Calu3 (cell line): ENCODE results near the gene NEK3. TPM values are rescaled to one million over a fixed set of nuclear protein-coding genes. Genes with fewer than 3 reads are reported as not detected.
"Not testable (repeated sequence)": the region's sequence is repeated elsewhere in the genome, so short reads cannot be mapped to it uniquely, and the experiment has no call there.

Experiments used
- BruUV-seq: library from RNA; stranded (reverse); fragments of 400-500 nt; replicated peaks from 2 replicates; lab custom pipeline; 2021; lab: Mats Ljungman, UMichigan
- CTCF ChIA-PET: fragments of 300-600 bp; sonication (Branson Sonifier 250); formaldehyde crosslinking; loops from one replicate; lab custom pipeline; 2022; ENCODE audit warnings: antibody characterized with exemption; lab: Charles Lee
- DNase-seq: peaks from one replicate; pipeline ENCODE4 v3.0.0; 2022
- H3K27ac Mint-ChIP-seq: one replicate; pipeline ENCODE4 v1.8.0; 2022; ENCODE audit warnings: mixed read lengths; ENCODE audit not compliant: unreplicated experiment
- H3K27me3 Mint-ChIP-seq: one replicate; pipeline ENCODE4 v1.8.0; 2022; ENCODE audit warnings: mixed read lengths; ENCODE audit not compliant: unreplicated experiment
- H3K36me3 Mint-ChIP-seq: one replicate; pipeline ENCODE4 v1.8.0; 2022; ENCODE audit warnings: mild to moderate bottlenecking, moderate library complexity, mixed read lengths; ENCODE audit not compliant: insufficient read depth, unreplicated experiment
- H3K4me1 Mint-ChIP-seq: one replicate; pipeline ENCODE4 v1.8.0; 2022; ENCODE audit warnings: mild to moderate bottlenecking, low read depth, mixed read lengths; ENCODE audit not compliant: unreplicated experiment
- H3K4me3 Mint-ChIP-seq: one replicate; pipeline ENCODE4 v1.8.0; 2022; ENCODE audit warnings: mild to moderate bottlenecking, low read depth, moderate library complexity, mixed read lengths; ENCODE audit not compliant: unreplicated experiment
- H3K9me3 Mint-ChIP-seq: one replicate; pipeline ENCODE4 v1.8.0; 2022; ENCODE audit warnings: low read depth, mixed read lengths; ENCODE audit not compliant: unreplicated experiment
- intact Hi-C: fragments of 100-400 bp; cut with micrococcal nuclease; formaldehyde crosslinking; loops from one replicate; pipeline ENCODE4 v1.10.0; 2022; ENCODE audit not compliant: unreplicated experiment
- total RNA-seq: library from RNA; stranded (reverse); gene quantifications from 2 replicates; pipeline ENCODE4 v1.2.3, GENCODE V29; 2022
- TF ChIP-seq, protein P1 (sequence below): fragments of 200-600 bp; IDR thresholded peaks from one replicate; pipeline ENCODE4 v1.8.0; 2022; ENCODE audit warnings: antibody characterized with exemption; ENCODE audit not compliant: unreplicated experiment

The NEK3 gene
- total RNA-seq, 1 experiment from 2014 or later, result 2.7 TPM

DNA sequence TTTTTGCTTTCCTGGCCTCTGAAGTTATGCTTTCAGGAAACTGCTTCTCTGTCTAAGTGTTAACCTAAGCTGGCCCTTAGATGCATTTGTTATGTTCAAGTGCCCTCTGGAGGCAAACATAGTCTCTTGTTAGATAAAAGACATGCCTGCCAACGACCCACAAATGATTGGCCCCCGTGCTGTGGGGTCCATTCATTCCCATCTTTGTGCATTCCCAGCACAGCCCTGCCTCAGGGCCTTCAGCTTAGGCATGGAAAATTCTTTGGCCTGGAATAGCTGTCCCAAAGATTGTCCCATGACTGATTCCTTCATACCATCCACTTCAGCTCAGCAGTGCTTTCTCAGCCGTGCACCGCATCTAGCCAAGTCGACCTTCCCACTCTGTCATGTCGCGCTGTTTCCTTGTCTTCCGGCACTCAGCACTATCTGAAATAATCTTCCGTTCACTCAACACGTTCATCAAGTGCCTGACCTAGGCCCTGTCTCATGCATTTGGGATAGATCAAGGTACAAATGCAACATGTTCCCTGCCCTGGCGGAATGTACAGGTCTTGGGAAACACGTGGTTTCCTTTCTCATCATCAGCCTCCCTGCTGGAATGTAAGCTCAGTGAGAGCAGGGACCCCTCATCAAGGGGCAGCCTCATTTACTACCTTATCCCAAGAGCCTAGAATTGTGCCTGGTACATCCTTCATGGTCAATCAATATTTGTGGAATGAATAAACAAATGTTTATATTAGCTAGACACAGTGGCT, 42.2 kb upstream of the NEK3 start:
- not testable (repeated sequence) for H3K4me1 Mint-ChIP-seq, BruUV-seq, H3K4me3 Mint-ChIP-seq, H3K36me3 Mint-ChIP-seq, H3K27ac Mint-ChIP-seq, H3K27me3 Mint-ChIP-seq, DNase-seq, H3K9me3 Mint-ChIP-seq
- intact Hi-C loops, result loop anchor here (1.0 to 10.0 kb wide), 2 partner anchors 197 to 386 kb away; no protein-coding TSS in a partner anchor
- CTCF ChIA-PET, result interaction anchor here (0.7 kb wide), 2 partner anchors 74 to 267 kb away, joined by 3 to 5 read pairs; partner anchors contain the start of gene NEK5

DNA sequence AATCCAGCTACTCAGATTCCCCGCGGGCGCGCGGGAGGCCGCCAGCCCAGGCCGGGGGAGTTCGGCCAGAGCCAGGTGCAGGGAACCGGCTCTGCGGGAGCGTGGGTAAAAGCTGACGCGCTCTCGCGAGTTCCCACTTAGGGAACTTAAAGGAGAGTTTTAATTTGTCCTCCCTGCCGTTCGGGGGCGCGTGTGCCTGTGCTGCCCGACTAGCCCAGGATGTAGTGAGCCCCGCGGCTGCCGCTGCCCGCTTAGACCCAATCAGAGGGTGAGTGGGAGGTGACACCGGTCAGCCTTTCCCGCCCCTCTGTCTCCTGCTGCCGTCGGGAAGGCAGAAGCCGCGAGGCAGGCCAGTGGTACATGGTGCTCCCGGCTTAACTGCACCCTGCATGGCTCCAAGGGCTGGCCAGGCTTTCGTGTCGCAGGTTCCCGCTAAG, 36.0 kb upstream of the NEK3 start:
- DNase-seq, result peak; percentile 36
- no TSS peak for BruUV-seq
- intact Hi-C loops, result no loop called here
- H3K4me1 Mint-ChIP-seq, result no peaks in the 10 kb centered on the region
- H3K27me3 Mint-ChIP-seq, result no peaks in the 10 kb centered on the region
- H3K4me3 Mint-ChIP-seq, result peak overlapping the region; percentile 78
- peaks cover 20% of the 10 kb centered on the region for H3K36me3 Mint-ChIP-seq
- H3K9me3 Mint-ChIP-seq, result no peaks in the 10 kb centered on the region
- TF ChIP-seq, protein P1, sequence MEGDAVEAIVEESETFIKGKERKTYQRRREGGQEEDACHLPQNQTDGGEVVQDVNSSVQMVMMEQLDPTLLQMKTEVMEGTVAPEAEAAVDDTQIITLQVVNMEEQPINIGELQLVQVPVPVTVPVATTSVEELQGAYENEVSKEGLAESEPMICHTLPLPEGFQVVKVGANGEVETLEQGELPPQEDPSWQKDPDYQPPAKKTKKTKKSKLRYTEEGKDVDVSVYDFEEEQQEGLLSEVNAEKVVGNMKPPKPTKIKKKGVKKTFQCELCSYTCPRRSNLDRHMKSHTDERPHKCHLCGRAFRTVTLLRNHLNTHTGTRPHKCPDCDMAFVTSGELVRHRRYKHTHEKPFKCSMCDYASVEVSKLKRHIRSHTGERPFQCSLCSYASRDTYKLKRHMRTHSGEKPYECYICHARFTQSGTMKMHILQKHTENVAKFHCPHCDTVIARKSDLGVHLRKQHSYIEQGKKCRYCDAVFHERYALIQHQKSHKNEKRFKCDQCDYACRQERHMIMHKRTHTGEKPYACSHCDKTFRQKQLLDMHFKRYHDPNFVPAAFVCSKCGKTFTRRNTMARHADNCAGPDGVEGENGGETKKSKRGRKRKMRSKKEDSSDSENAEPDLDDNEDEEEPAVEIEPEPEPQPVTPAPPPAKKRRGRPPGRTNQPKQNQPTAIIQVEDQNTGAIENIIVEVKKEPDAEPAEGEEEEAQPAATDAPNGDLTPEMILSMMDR, result no peak
- CTCF ChIA-PET, result no interaction called here
- no peak overlapping the region for H3K27ac Mint-ChIP-seq

DNA sequence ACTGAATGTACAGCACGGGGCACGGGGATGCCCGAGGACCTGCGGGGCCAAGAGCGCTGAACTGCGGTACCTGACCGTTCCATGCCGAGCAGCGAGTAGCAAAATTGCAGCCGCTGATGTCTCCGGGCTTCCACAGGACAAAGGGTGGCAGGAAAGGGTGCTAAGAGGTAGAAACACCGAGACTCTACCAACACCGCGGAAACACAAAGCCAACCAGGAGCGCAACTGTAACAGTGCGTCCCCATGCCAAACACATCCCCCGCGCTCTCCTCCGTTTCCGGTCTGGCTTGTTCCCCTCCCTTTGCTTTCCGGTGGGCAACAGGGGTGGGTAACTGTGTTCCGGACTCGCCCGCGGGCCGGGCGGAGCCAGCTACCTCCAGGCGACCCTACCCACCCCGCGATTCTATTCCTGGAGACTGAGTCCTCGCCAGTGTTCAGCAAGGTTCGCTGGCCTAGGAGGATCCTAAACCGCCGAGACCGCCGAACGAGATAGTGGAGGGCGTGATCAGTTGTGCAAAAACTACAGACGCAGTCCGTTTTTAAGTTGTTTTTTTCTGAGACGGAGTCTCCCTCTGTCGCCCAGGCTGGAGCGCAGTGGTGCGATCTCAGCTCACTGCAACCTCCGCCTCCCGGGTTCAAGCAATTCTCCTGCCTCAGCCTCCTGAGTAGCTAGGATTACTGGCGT, 34.9 kb upstream of the NEK3 start:
- Mint-ChIP-seq H3K27ac (peak overlapping the region; percentile 56), H3K36me3 (peaks cover 20% of the 10 kb centered on the region), H3K4me1 (no peaks in the 10 kb centered on the region), H3K4me3 (peak overlapping the region; percentile 78), H3K9me3 (no peaks in the 10 kb centered on the region), H3K27me3 (no peaks in the 10 kb centered on the region)
- CTCF ChIA-PET, result no interaction called here
- peak; percentile 86 for DNase-seq
- BruUV-seq, result no TSS peak
- TF ChIP-seq, protein P1, result no peak
- intact Hi-C loops, result no loop called here

DNA sequence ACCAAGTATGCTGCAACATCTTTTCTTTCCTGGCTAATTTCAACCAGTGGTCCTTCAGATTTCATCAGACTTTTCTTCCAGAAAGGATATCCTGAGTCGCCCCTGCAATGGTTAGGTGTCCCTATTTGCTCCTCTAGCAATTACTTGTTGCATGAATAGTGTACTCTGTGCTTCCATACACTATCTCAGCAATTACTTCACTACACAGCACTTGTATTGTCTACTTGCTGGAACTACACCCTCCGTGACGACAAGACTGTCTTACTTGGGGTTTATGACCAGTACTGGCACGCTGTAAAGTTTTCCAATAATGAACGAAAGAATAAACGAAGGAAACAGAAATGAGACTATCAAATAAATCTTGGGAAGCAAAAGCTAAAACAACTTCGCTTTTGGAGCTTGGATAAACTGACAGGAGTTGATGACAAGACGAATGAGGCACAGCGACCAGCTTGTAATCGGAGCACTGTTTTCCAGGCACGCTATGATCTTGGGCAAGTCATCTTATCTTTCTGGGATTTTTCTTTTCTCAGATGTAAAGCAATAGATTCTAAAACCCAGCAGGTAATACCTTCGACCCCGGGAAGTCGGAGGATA, 34.3 kb upstream of the NEK3 start:
- TSS peak; percentile 62 for BruUV-seq
- peak overlapping the region; percentile 78 for H3K4me3 Mint-ChIP-seq
- DNase-seq, intact Hi-C loops, H3K27me3 Mint-ChIP-seq, H3K4me1 Mint-ChIP-seq, H3K9me3 Mint-ChIP-seq, CTCF ChIA-PET: not testable (repeated sequence)
- H3K36me3 Mint-ChIP-seq, result peaks cover 20% of the 10 kb centered on the region
- peak overlapping the region; percentile 56 for H3K27ac Mint-ChIP-seq

DNA sequence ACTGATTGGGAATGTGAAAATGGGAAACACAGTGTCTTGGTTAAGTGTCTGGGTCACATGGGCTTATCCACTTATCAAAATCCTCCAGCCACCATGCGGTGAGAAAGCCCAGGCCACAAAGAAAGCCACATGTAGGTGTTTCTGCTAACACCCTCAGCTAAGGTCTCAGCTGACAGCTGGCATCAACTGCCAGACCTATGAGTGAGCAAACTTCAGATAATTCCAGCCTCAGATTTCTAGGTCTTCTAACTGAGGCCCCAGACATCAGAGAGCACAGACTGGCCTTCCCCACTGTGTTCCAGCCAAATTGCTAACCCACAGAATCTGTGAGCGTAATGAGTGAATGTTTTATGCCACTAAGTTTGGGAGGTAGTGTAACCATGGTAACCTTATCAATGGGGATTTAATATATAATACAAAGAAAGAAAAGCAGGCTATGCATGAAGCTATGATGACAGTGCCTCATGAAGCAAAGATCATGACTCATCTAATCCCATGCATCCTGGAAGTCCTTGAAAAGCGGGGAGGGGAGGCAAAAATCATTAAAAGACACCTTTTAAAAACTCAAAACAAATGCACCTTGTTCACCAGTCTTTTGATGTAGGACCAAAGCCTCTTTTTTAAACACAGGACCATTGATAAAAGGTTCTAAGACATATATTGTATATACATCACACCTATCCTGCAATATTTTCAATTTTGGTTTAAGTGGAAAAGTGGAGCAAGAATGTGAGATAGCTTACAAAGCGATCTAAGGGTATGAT, 28.2 kb upstream of the NEK3 start:
- H3K4me1 Mint-ChIP-seq, H3K36me3 Mint-ChIP-seq, H3K4me3 Mint-ChIP-seq, DNase-seq, H3K9me3 Mint-ChIP-seq, H3K27me3 Mint-ChIP-seq, H3K27ac Mint-ChIP-seq, BruUV-seq, CTCF ChIA-PET, intact Hi-C loops: not testable (repeated sequence)
